ENCODE results near the gene RILPL1. TPM values are rescaled to one million over a fixed set of nuclear protein-coding genes. Genes with fewer than 3 reads are reported as not detected.

Gene RILPL1
- total RNA-seq, 4 donors from 2014 or later: 12.0 to 27.9 (median 15.4) TPM

GRCh38 chr12:123532019-123532418 lies 1.5 kb downstream of the RILPL1 start:
- TF ChIP-seq CTCF (IDR thresholded peaks at IDR 0.05) (no peak), POLR2A (IDR thresholded peaks at IDR 0.05) (no peak)
- 12 to 27% methylated on average over 1 of the region's 1 CpG for WGBS, 2 donors
- no peak for DNase-seq (ENCODE audit: low spot score in 2 of 2)
- intact Hi-C loops (cut with DNase I; ENCODE audit: low total_unique reads): no loop called here
- no peak overlapping the region for H3K4me3 ChIP-seq (ENCODE audit: low read depth, poor library complexity, severe bottlenecking)

GRCh38 chr12:123531091-123531490 lies 2.4 kb downstream of the RILPL1 start:
- intact Hi-C loops (cut with DNase I; ENCODE audit: low total_unique reads): no loop called here

GRCh38 chr12:123530668-123531067 lies 2.9 kb downstream of the RILPL1 start:
- WGBS, 2 donors: 87% methylated on average over 5 of the region's 5 CpGs

More at GRCh38 chr12:123531091-123531490, 2.4 kb downstream of the RILPL1 start:
- TF ChIP-seq CTCF (IDR thresholded peaks at IDR 0.05): no peak
- no peak for TF ChIP-seq POLR2A (IDR thresholded peaks at IDR 0.05)
- H3K4me3 ChIP-seq (ENCODE audit: low read depth, poor library complexity, severe bottlenecking): no peak overlapping the region
- DNase-seq (ENCODE audit: low spot score in 2 of 2): no peak
- WGBS, 2 donors: 64 to 67% methylated on average over 7 of the region's 7 CpGs

GRCh38 chr12:123529686-123530085 lies 3.8 kb downstream of the RILPL1 start:
- H3K4me3 ChIP-seq (ENCODE audit: low read depth, poor library complexity, severe bottlenecking): no peak overlapping the region
- no peak for DNase-seq (ENCODE audit: low spot score in 2 of 2)
- WGBS, 2 donors: 69 to 77% methylated on average over 3 of the region's 3 CpGs
- TF ChIP-seq CTCF (IDR thresholded peaks at IDR 0.05): no peak
- no peak for TF ChIP-seq POLR2A (IDR thresholded peaks at IDR 0.05)
- intact Hi-C loops (cut with DNase I; ENCODE audit: low total_unique reads): no loop called here

More at GRCh38 chr12:123530668-123531067, 2.9 kb downstream of the RILPL1 start:
- no peak for TF ChIP-seq CTCF (IDR thresholded peaks at IDR 0.05)
- no peak for TF ChIP-seq POLR2A (IDR thresholded peaks at IDR 0.05)
- intact Hi-C loops (cut with DNase I; ENCODE audit: low total_unique reads): no loop called here
- no peak for DNase-seq (ENCODE audit: low spot score in 2 of 2)
- H3K4me3 ChIP-seq (ENCODE audit: low read depth, poor library complexity, severe bottlenecking): no peak overlapping the region

- intact Hi-C loops (cut with DNase I; ENCODE audit: low total_unique reads): no loop called here
- 91% methylated on average over 5 of the region's 5 CpGs for WGBS, 2 donors
- no peak for TF ChIP-seq POLR2A (IDR thresholded peaks at IDR 0.05)
- no peak for TF ChIP-seq CTCF (IDR thresholded peaks at IDR 0.05)
- H3K4me3 ChIP-seq (ENCODE audit: low read depth, poor library complexity, severe bottlenecking): no peak overlapping the region
- DNase-seq (ENCODE audit: low spot score in 2 of 2): no peak
Measured at GRCh38 chr12:123528858-123529257, 4.7 kb downstream of the RILPL1 start.

- intact Hi-C loops (cut with DNase I; ENCODE audit: low total_unique reads): no loop called here
- WGBS, 2 donors: 60 to 75% methylated on average over 7 of the region's 7 CpGs
- TF ChIP-seq POLR2A (IDR thresholded peaks at IDR 0.05): no peak
- TF ChIP-seq CTCF (IDR thresholded peaks at IDR 0.05): no peak
- DNase-seq (ENCODE audit: low spot score in 2 of 2): no peak
- H3K4me3 ChIP-seq (ENCODE audit: low read depth, poor library complexity, severe bottlenecking): no peak overlapping the region
Measured at GRCh38 chr12:123526542-123527080, 6.9 kb downstream of the RILPL1 start.
